Measurements from ENCODE around the gene NKX6-2. TPM values are rescaled to one million over a fixed set of nuclear protein-coding genes. Genes with fewer than 3 reads are reported as not detected.
"Not testable (repeated sequence)": the region's sequence is repeated elsewhere in the genome, so short reads cannot be mapped to it uniquely, and the experiment has no call there.

Gene NKX6-2
- total RNA-seq, 4 donors from 2014 or later = 0.14 TPM; not detected in 3

GRCh38 chr10:132793871-132794849, 8.2 kb upstream of the NKX6-2 start:
- no peaks in the 10 kb centered on the region for H3K36me3 ChIP-seq
- no peak for TF ChIP-seq CTCF (IDR thresholded peaks at IDR 0.05)
- no peak for TF ChIP-seq POLR2A (IDR thresholded peaks at IDR 0.05)
- intact Hi-C loops (cut with DNase I; ENCODE audit: low total_unique reads) = no loop called here
- H3K4me3 ChIP-seq = no peak overlapping the region
- H3K27me3 ChIP-seq = no peaks in the 10 kb centered on the region
- no peak overlapping the region for H3K27ac ChIP-seq
- DNase-seq = no peak
- H3K9me3 ChIP-seq = no peaks in the 10 kb centered on the region
- no peaks in the 10 kb centered on the region for H3K4me1 ChIP-seq

- intact Hi-C loops (cut with DNase I; ENCODE audit: low total_unique reads) = no loop called here
- Histone ChIP-seq H3K27me3 (peaks cover 4 to 6% of the 10 kb centered on the region in 2 donors), H3K4me1 (peaks cover 0 to 4% of the 10 kb centered on the region in 2 donors)
Measured at GRCh38 chr10:132793213-132793612, 7.3 kb upstream of the NKX6-2 start.

GRCh38 chr10:132792796-132793195, 6.8 kb upstream of the NKX6-2 start:
- Histone ChIP-seq H3K27ac (no peak overlapping the region), H3K9me3 (no peaks in the 10 kb centered on the region), H3K4me3 (no peak overlapping the region), H3K27me3 (peaks cover 4 to 8% of the 10 kb centered on the region in 2 donors), H3K4me1 (peaks cover 0 to 8% of the 10 kb centered on the region in 2 donors), H3K36me3 (no peaks in the 10 kb centered on the region)
- DNase-seq = no peak
- intact Hi-C loops (cut with DNase I; ENCODE audit: low total_unique reads) = no loop called here
- TF ChIP-seq POLR2A (IDR thresholded peaks at IDR 0.05) = no peak

More at GRCh38 chr10:132793213-132793612, 7.3 kb upstream of the NKX6-2 start:
- no peaks in the 10 kb centered on the region for H3K9me3 ChIP-seq
- no peak for DNase-seq
- no peak overlapping the region for H3K4me3 ChIP-seq
- no peak overlapping the region for H3K27ac ChIP-seq
- TF ChIP-seq POLR2A (IDR thresholded peaks at IDR 0.05) (no peak), CTCF (IDR thresholded peaks at IDR 0.05) (no peak)
- no peaks in the 10 kb centered on the region for H3K36me3 ChIP-seq

- H3K27ac ChIP-seq; H3K27me3 ChIP-seq; intact Hi-C loops (cut with DNase I; ENCODE audit: low total_unique reads); DNase-seq; H3K4me3 ChIP-seq; H3K36me3 ChIP-seq; H3K9me3 ChIP-seq: not testable (repeated sequence)
- H3K4me1 ChIP-seq = peaks cover 0 to 15% of the 10 kb centered on the region in 2 donors
Measured at GRCh38 chr10:132792099-132792498, 6.2 kb upstream of the NKX6-2 start.

- Histone ChIP-seq H3K27ac (no peak overlapping the region), H3K4me1 (peaks cover 0 to 24% of the 10 kb centered on the region in 2 donors), H3K9me3 (no peaks in the 10 kb centered on the region), H3K36me3 (no peaks in the 10 kb centered on the region), H3K27me3 (peaks cover 8 to 11% of the 10 kb centered on the region in 2 donors), H3K4me3 (no peak overlapping the region)
- no peak for DNase-seq
- no peak for TF ChIP-seq POLR2A (IDR thresholded peaks at IDR 0.05)
- no peak for TF ChIP-seq CTCF (IDR thresholded peaks at IDR 0.05)
- intact Hi-C loops (cut with DNase I; ENCODE audit: low total_unique reads) = no loop called here
Measured at GRCh38 chr10:132790934-132791829, 5.2 kb upstream of the NKX6-2 start.

Measured in uterus (tissue), 4 donors.